ENCODE results near the gene ATP10B. TPM values are rescaled to one million over a fixed set of nuclear protein-coding genes. Genes with fewer than 3 reads are reported as not detected.
"Not testable (repeated sequence)": the region's sequence is repeated elsewhere in the genome, so short reads cannot be mapped to it uniquely, and the experiment has no call there.

The ATP10B gene
- total RNA-seq, 5 donors from 2014 or later (not counting 1 experiment from before 2014, with no cell fraction given) = 0.07 to 0.12 (median 0.09) TPM; not detected in 2

GRCh38 chr5:160742446-160742845 lies 109.6 kb downstream of the ATP10B start:
- H3K27ac Mint-ChIP-seq = no peak overlapping the region
- no peak for DNase-seq
- peaks cover 0 to 5% of the 10 kb centered on the region in 2 donors for H3K27me3 Mint-ChIP-seq

GRCh38 chr5:160727296-160727997 lies 124.6 kb downstream of the ATP10B start:
- H3K4me1 ChIP-seq (ENCODE audit: control insufficient read depth in 1 of 2, extremely low read depth in 1 of 2, insufficient read depth in 2 of 2, low read length in 2 of 2) = no peaks in the 10 kb centered on the region
- H3K36me3 Mint-ChIP-seq = no peaks in the 10 kb centered on the region
- CTCF ChIA-PET = no interaction called here
- no peaks in the 10 kb centered on the region for H3K36me3 ChIP-seq (ENCODE audit: control insufficient read depth in 2 of 2, extremely low read depth in 1 of 2, insufficient read depth in 1 of 2, low read length in 1 of 2)
- ATAC-seq (replicated peaks in 1 of 4) (no peak), DNase-seq (no peak)
- no peak overlapping the region for H3K4me3 Mint-ChIP-seq
- H3K27ac Mint-ChIP-seq = no peak overlapping the region
- H3K4me1 Mint-ChIP-seq = no peaks in the 10 kb centered on the region
- H3K9me3 Mint-ChIP-seq = no peaks in the 10 kb centered on the region
- no peak overlapping the region for H3K4me3 ChIP-seq (ENCODE audit: control insufficient read depth in 1 of 2, extremely low read depth in 1 of 2, low read length in 1 of 2)
- no peaks in the 10 kb centered on the region for H3K9me3 ChIP-seq
- peaks cover 7 to 8% of the 10 kb centered on the region in 2 donors for H3K27me3 Mint-ChIP-seq
- peaks cover 0 to 3% of the 10 kb centered on the region in 2 experiments for H3K27me3 ChIP-seq (replicated peaks in 1 of 2; ENCODE audit: control insufficient read depth in 2 of 2, extremely low read depth in 1 of 2, insufficient read depth in 2 of 2, low read length in 1 of 2)
- POLR2A ChIA-PET = no interaction called here
- H3K27ac ChIP-seq (ENCODE audit: low read length) = no peak overlapping the region
- WGBS (ENCODE audit: insufficient coverage) = 72% methylated on average over 2 of the region's 4 CpGs

More at GRCh38 chr5:160742446-160742845, 109.6 kb downstream of the ATP10B start:
- H3K4me1 Mint-ChIP-seq = peaks cover 0 to 2% (median 0%) of the 10 kb centered on the region in 3 donors
- ChIA-PET POLR2A (no interaction called here), CTCF (no interaction called here)
- H3K4me1 ChIP-seq (ENCODE audit: control insufficient read depth in 1 of 2, extremely low read depth in 1 of 2, insufficient read depth in 2 of 2, low read length in 2 of 2) = no peaks in the 10 kb centered on the region
- H3K9me3 ChIP-seq = no peaks in the 10 kb centered on the region
- no peaks in the 10 kb centered on the region for H3K36me3 Mint-ChIP-seq
- H3K27me3 ChIP-seq (replicated peaks in 1 of 2; ENCODE audit: control insufficient read depth in 2 of 2, extremely low read depth in 1 of 2, insufficient read depth in 2 of 2, low read length in 1 of 2) = no peaks in the 10 kb centered on the region
- H3K9me3 Mint-ChIP-seq = no peaks in the 10 kb centered on the region
- no CpG with 5 or more reads among the region's 1 CpG for WGBS (ENCODE audit: insufficient coverage)
- H3K4me3 Mint-ChIP-seq = no peak overlapping the region
- H3K36me3 ChIP-seq (ENCODE audit: control insufficient read depth in 2 of 2, extremely low read depth in 1 of 2, insufficient read depth in 1 of 2, low read length in 1 of 2) = no peaks in the 10 kb centered on the region
- no peak overlapping the region for H3K4me3 ChIP-seq (ENCODE audit: control insufficient read depth in 1 of 2, extremely low read depth in 1 of 2, low read length in 1 of 2)
- ATAC-seq (replicated peaks in 1 of 4) = no peak
- no peak overlapping the region for H3K27ac ChIP-seq (ENCODE audit: low read length)

- Histone ChIP-seq H3K36me3 (ENCODE audit: control insufficient read depth in 2 of 2, extremely low read depth in 1 of 2, insufficient read depth in 1 of 2, low read length in 1 of 2) (no peaks in the 10 kb centered on the region), H3K27me3 (replicated peaks in 1 of 2; ENCODE audit: control insufficient read depth in 2 of 2, extremely low read depth in 1 of 2, insufficient read depth in 2 of 2, low read length in 1 of 2) (peaks cover 0 to 3% of the 10 kb centered on the region in 2 experiments), H3K4me1 (ENCODE audit: control insufficient read depth in 1 of 2, extremely low read depth in 1 of 2, insufficient read depth in 2 of 2, low read length in 2 of 2) (no peaks in the 10 kb centered on the region), H3K27ac (ENCODE audit: low read length) (no peak overlapping the region), H3K4me3 (ENCODE audit: control insufficient read depth in 1 of 2, extremely low read depth in 1 of 2, low read length in 1 of 2) (no peak overlapping the region), H3K9me3 (no peaks in the 10 kb centered on the region)
- Mint-ChIP-seq H3K27me3 (peaks cover 4 to 5% of the 10 kb centered on the region in 2 donors), H3K27ac (no peak overlapping the region), H3K4me1 (no peaks in the 10 kb centered on the region), H3K4me3 (no peak overlapping the region), H3K9me3 (no peaks in the 10 kb centered on the region), H3K36me3 (no peaks in the 10 kb centered on the region)
- ATAC-seq (replicated peaks in 1 of 4) (no peak), DNase-seq (no peak)
- ChIA-PET POLR2A (no interaction called here), CTCF (no interaction called here)
- no CpG with 5 or more reads among the region's 2 CpGs for WGBS (ENCODE audit: insufficient coverage)
These were observed 125.3 kb downstream of the ATP10B start for GRCh38 chr5:160726721-160727120.

- ATAC-seq (replicated peaks in 1 of 4) = no peak
These were observed 131.2 kb downstream of the ATP10B start for GRCh38 chr5:160720822-160721221.

GRCh38 chr5:160715508-160715907 lies 136.5 kb downstream of the ATP10B start:
- H3K27ac Mint-ChIP-seq; H3K36me3 ChIP-seq (ENCODE audit: control insufficient read depth in 2 of 2, extremely low read depth in 1 of 2, insufficient read depth in 1 of 2, low read length in 1 of 2): not testable (repeated sequence)

More at GRCh38 chr5:160720822-160721221, 131.2 kb downstream of the ATP10B start:
- Mint-ChIP-seq H3K4me1 (no peaks in the 10 kb centered on the region), H3K36me3 (no peaks in the 10 kb centered on the region), H3K27ac (no peak overlapping the region), H3K9me3 (no peaks in the 10 kb centered on the region), H3K27me3 (peaks cover 0 to 1% of the 10 kb centered on the region in 2 donors), H3K4me3 (no peak overlapping the region)
- POLR2A ChIA-PET = no interaction called here
- WGBS (ENCODE audit: insufficient coverage) = no CpG with 5 or more reads among the region's 3 CpGs
- H3K27me3 ChIP-seq (replicated peaks in 1 of 2; ENCODE audit: control insufficient read depth in 2 of 2, extremely low read depth in 1 of 2, insufficient read depth in 2 of 2, low read length in 1 of 2) = no peaks in the 10 kb centered on the region
- no peaks in the 10 kb centered on the region for H3K9me3 ChIP-seq
- no peak overlapping the region for H3K27ac ChIP-seq (ENCODE audit: low read length)
- no peaks in the 10 kb centered on the region for H3K4me1 ChIP-seq (ENCODE audit: control insufficient read depth in 1 of 2, extremely low read depth in 1 of 2, insufficient read depth in 2 of 2, low read length in 2 of 2)
- CTCF ChIA-PET = no interaction called here
- H3K36me3 ChIP-seq (ENCODE audit: control insufficient read depth in 2 of 2, extremely low read depth in 1 of 2, insufficient read depth in 1 of 2, low read length in 1 of 2) = no peaks in the 10 kb centered on the region
- DNase-seq = no peak
- no peak overlapping the region for H3K4me3 ChIP-seq (ENCODE audit: control insufficient read depth in 1 of 2, extremely low read depth in 1 of 2, low read length in 1 of 2)

GRCh38 chr5:160703547-160704189 lies 148.3 kb downstream of the ATP10B start:
- H3K4me1 Mint-ChIP-seq = no peaks in the 10 kb centered on the region
- POLR2A ChIA-PET = no interaction called here
- no peak overlapping the region for H3K4me3 ChIP-seq (ENCODE audit: control insufficient read depth in 1 of 2, extremely low read depth in 1 of 2, low read length in 1 of 2)
- no peaks in the 10 kb centered on the region for H3K36me3 Mint-ChIP-seq
- no peaks in the 10 kb centered on the region for H3K9me3 ChIP-seq
- H3K9me3 Mint-ChIP-seq = peaks cover 0 to 8% (median 0%) of the 10 kb centered on the region in 3 donors
- WGBS (ENCODE audit: insufficient coverage) = 73% methylated on average over 1 of the region's 5 CpGs
- H3K27ac ChIP-seq (ENCODE audit: low read length) = no peak overlapping the region
- no peaks in the 10 kb centered on the region for H3K4me1 ChIP-seq (ENCODE audit: control insufficient read depth in 1 of 2, extremely low read depth in 1 of 2, insufficient read depth in 2 of 2, low read length in 2 of 2)
- no peak overlapping the region for H3K27ac Mint-ChIP-seq
- H3K36me3 ChIP-seq (ENCODE audit: control insufficient read depth in 2 of 2, extremely low read depth in 1 of 2, insufficient read depth in 1 of 2, low read length in 1 of 2) = no peaks in the 10 kb centered on the region
- DNase-seq (no peak), ATAC-seq (replicated peaks in 1 of 4) (no peak)
- CTCF ChIA-PET = no interaction called here
- H3K27me3 ChIP-seq (replicated peaks in 1 of 2; ENCODE audit: control insufficient read depth in 2 of 2, extremely low read depth in 1 of 2, insufficient read depth in 2 of 2, low read length in 1 of 2) = peaks cover 0 to 4% of the 10 kb centered on the region in 2 experiments
- H3K27me3 Mint-ChIP-seq = peaks cover 5 to 10% of the 10 kb centered on the region in 2 donors
- no peak overlapping the region for H3K4me3 Mint-ChIP-seq

More at GRCh38 chr5:160715508-160715907, 136.5 kb downstream of the ATP10B start:
- H3K4me3 ChIP-seq (ENCODE audit: control insufficient read depth in 1 of 2, extremely low read depth in 1 of 2, low read length in 1 of 2); H3K27me3 ChIP-seq (replicated peaks in 1 of 2; ENCODE audit: control insufficient read depth in 2 of 2, extremely low read depth in 1 of 2, insufficient read depth in 2 of 2, low read length in 1 of 2); H3K4me1 ChIP-seq (ENCODE audit: control insufficient read depth in 1 of 2, extremely low read depth in 1 of 2, insufficient read depth in 2 of 2, low read length in 2 of 2); H3K36me3 Mint-ChIP-seq; H3K9me3 ChIP-seq; CTCF ChIA-PET; H3K27ac ChIP-seq (ENCODE audit: low read length); H3K27me3 Mint-ChIP-seq; DNase-seq; POLR2A ChIA-PET; H3K4me3 Mint-ChIP-seq; ATAC-seq (replicated peaks in 1 of 4); H3K4me1 Mint-ChIP-seq; H3K9me3 Mint-ChIP-seq: not testable (repeated sequence)
- no CpG with 5 or more reads among the region's 9 CpGs for WGBS (ENCODE audit: insufficient coverage)

Measured in T-cell (primary cell).